OCI-LY3 (cell line): ENCODE measurements around the gene CD164.

Experiments used
- H2AFZ ChIP-seq: fragments of 200-600, 300-600 bp; shearing (Covaris generic); 2 replicates; pipeline ENCODE4 v1.6.0; 2014; ENCODE audit warnings: antibody characterized with exemption, low read depth, low read length
- H3K27ac ChIP-seq: fragments of 200-600, 300-600 bp; sonication (generic); 2 replicates; pipeline ENCODE4 v1.5.1; 2014; ENCODE audit warnings: mild to moderate bottlenecking, low read length, moderate library complexity, mixed read lengths
- H3K27me3 ChIP-seq: fragments of 200-600, 300-600 bp; sonication (generic); 2 replicates; pipeline ENCODE4 v1.6.1; 2014; ENCODE audit warnings: low read depth, low read length, mixed read lengths
- H3K36me3 ChIP-seq: fragments of 200-600, 300-600 bp; sonication (generic); replicated peaks from 2 replicates; pipeline ENCODE3; 2014; ENCODE audit warnings: low read depth, low read length, mixed read lengths
- H3K4me1 ChIP-seq: fragments of 300-600, 200-600 bp; sonication (generic); 2 replicates; pipeline ENCODE4 v1.6.1; 2014; ENCODE audit warnings: low read length, mixed read lengths
- H3K4me2 ChIP-seq: fragments of 200-600, 300-600 bp; sonication (generic); 2 replicates; pipeline ENCODE4 v1.6.1; 2014; ENCODE audit warnings: low read length, mixed read lengths
- H3K4me3 ChIP-seq: fragments of 300-600, 200-600 bp; sonication (generic); 2 replicates; pipeline ENCODE4 v1.5.1; 2014; ENCODE audit warnings: antibody characterized with exemption, mild to moderate bottlenecking, low read length, moderate library complexity
- H3K79me2 ChIP-seq: fragments of 300-600, 200-600 bp; shearing (Covaris generic); 2 replicates; pipeline ENCODE4 v1.6.1; 2014; ENCODE audit warnings: mild to moderate bottlenecking, low read length, mixed read lengths
- H3K9ac ChIP-seq: fragments of 300-600, 200-600 bp; shearing (Covaris generic); 2 replicates; pipeline ENCODE4 v1.6.0; 2014; ENCODE audit warnings: mild to moderate bottlenecking, low read length, moderate library complexity
- H3K9me3 ChIP-seq: fragments of 200-600, 300-600 bp; shearing (Covaris generic); 2 replicates; pipeline ENCODE4 v1.6.1; 2014; ENCODE audit warnings: low read length, mixed read lengths; ENCODE audit not compliant: insufficient read depth
- H4K20me1 ChIP-seq: fragments of 200-600, 300-600 bp; sonication (generic); 2 replicates; pipeline ENCODE4 v1.6.1; 2016; ENCODE audit warnings: low read length, mixed read lengths; ENCODE audit not compliant: insufficient read depth
- EZH2phosphoT487 ChIP-seq: fragments of 200-600 bp; shearing (Covaris generic); IDR thresholded peaks from 2 replicates; pipeline ENCODE4 v1.6.1; 2018; ENCODE audit warnings: antibody characterized with exemption, mixed run types, low read depth
- TF ChIP-seq, protein P1 (sequence below): fragments of 200-600, 300-600 bp; sonication (generic); IDR thresholded peaks from 2 replicates; pipeline ENCODE4 v1.5.1; 2014; ENCODE audit warnings: antibody characterized with exemption, low read length, low read depth

CD164 gene

DNA sequence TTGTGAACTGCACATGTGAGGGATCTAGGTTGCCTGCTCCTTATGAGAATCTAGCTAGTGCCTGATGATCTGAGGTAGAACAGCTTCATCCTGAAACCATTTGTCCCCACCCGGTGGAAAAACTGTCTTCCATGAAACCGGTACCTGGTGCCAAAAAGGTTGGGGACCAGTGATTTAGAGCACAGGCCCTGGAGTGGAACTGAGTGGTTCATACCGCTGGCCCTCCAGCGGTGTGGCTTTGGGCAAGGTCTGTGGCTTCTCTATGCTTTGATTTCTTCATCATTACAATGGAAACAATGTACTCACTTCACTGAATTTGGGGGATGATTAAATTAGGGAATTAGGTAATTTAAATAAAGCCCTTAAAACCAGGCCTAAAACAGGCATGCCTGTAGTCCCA lies 36.3 kb downstream of the CD164 start:
- no peaks in the 10 kb centered on the region for H3K9me3 ChIP-seq
- no peaks in the 10 kb centered on the region for H3K36me3 ChIP-seq
- no peaks in the 10 kb centered on the region for H3K79me2 ChIP-seq
- no peak overlapping the region for H3K27ac ChIP-seq
- H3K4me1 ChIP-seq, result 0 out of 2 replicates have a peak, but pooled peaks cover 3% of the 10 kb centered on the region
- H4K20me1 ChIP-seq, result no peaks in the 10 kb centered on the region
- TF ChIP-seq, protein P1, sequence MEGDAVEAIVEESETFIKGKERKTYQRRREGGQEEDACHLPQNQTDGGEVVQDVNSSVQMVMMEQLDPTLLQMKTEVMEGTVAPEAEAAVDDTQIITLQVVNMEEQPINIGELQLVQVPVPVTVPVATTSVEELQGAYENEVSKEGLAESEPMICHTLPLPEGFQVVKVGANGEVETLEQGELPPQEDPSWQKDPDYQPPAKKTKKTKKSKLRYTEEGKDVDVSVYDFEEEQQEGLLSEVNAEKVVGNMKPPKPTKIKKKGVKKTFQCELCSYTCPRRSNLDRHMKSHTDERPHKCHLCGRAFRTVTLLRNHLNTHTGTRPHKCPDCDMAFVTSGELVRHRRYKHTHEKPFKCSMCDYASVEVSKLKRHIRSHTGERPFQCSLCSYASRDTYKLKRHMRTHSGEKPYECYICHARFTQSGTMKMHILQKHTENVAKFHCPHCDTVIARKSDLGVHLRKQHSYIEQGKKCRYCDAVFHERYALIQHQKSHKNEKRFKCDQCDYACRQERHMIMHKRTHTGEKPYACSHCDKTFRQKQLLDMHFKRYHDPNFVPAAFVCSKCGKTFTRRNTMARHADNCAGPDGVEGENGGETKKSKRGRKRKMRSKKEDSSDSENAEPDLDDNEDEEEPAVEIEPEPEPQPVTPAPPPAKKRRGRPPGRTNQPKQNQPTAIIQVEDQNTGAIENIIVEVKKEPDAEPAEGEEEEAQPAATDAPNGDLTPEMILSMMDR, result no peak
- TF ChIP-seq EZH2phosphoT487, result no peak
- H3K4me3 ChIP-seq, result no peak overlapping the region
- H3K27me3 ChIP-seq, result no peaks in the 10 kb centered on the region
- no peak overlapping the region for H3K9ac ChIP-seq
- no peak overlapping the region for H2AFZ ChIP-seq
- H3K4me2 ChIP-seq, result no peak overlapping the region

DNA sequence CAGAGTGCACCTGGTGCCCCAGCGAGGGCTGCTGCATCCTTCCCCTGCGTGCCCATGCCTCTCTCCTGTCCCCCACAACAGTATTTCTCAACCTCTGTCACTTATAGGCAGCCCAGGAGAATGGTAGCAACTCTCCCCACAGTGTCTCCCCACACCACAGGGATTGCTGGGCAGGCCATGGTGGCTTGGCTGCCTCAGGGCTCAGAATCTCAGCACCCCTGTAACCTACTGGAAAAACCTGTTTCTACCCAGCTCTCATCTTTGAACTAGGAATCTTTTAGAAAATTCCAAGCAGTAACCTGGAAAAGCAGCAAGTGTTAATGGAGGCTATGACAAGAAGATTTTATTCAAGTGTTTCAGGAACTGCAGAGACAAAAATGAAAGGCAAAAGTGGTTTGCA lies 38.0 kb downstream of the CD164 start:
- H3K27me3 ChIP-seq, result no peaks in the 10 kb centered on the region
- H3K9ac ChIP-seq, result no peak overlapping the region
- H3K4me2 ChIP-seq, result no peak overlapping the region
- H3K79me2 ChIP-seq, result no peaks in the 10 kb centered on the region
- no peaks in the 10 kb centered on the region for H3K36me3 ChIP-seq
- H3K27ac ChIP-seq, result no peak overlapping the region
- no peaks in the 10 kb centered on the region for H4K20me1 ChIP-seq
- H2AFZ ChIP-seq, result no peak overlapping the region
- no peak overlapping the region for H3K4me3 ChIP-seq
- H3K4me1 ChIP-seq, result 0 out of 2 replicates have a peak, but pooled peaks cover 3% of the 10 kb centered on the region
- H3K9me3 ChIP-seq, result no peaks in the 10 kb centered on the region
- TF ChIP-seq, protein P1, result no peak
- no peak for TF ChIP-seq EZH2phosphoT487

DNA sequence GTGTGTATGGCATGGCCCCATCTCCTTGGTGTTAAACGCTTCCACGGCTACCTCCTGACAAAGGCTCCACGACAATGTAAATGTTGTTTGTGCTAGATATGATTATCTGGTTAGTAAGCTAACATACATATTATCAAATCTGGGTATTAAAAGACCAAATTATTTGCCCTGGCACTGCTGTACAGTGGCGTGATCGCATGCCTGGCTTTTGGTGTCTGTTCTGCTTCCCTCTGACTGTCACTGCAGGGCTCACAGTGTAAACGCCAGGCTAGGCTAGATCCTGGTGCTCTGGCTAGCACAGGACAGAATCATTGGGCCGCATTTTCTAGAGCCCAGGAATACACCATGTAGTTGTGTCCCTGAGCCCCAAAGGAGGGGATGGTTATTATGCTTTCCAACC lies 38.7 kb downstream of the CD164 start:
- no peaks in the 10 kb centered on the region for H3K9me3 ChIP-seq
- no peak overlapping the region for H2AFZ ChIP-seq
- H3K27me3 ChIP-seq, result no peaks in the 10 kb centered on the region
- H3K36me3 ChIP-seq, result no peaks in the 10 kb centered on the region
- H3K4me3 ChIP-seq, result no peak overlapping the region
- 0 out of 2 replicates have a peak, but pooled peaks cover 3% of the 10 kb centered on the region for H3K4me1 ChIP-seq
- no peaks in the 10 kb centered on the region for H3K79me2 ChIP-seq
- H4K20me1 ChIP-seq, result no peaks in the 10 kb centered on the region
- H3K27ac ChIP-seq, result no peak overlapping the region
- no peak overlapping the region for H3K4me2 ChIP-seq
- H3K9ac ChIP-seq, result no peak overlapping the region
- TF ChIP-seq EZH2phosphoT487, result no peak
- TF ChIP-seq, protein P1, result no peak

DNA sequence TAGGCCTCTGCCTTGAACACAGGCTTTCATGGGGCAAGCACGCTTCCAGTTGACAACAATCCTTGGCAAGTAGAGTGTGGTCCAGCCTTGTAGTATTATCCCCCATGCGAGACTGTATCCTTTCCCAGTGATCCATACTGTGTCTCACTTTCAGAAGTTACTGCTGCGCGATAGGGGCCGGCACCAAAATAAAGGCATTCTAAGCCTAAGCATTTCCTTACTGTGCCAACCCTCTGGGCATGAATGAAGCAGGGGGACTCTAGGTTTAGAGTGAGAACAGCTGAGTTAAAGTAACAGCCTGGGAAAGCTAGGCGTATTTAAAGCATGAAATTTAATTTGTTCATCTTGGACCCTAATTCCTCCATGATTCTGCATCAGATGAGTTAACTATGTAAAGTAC lies 39.4 kb downstream of the CD164 start:
- TF ChIP-seq, protein P1, result no peak
- no peak for TF ChIP-seq EZH2phosphoT487
- Histone ChIP-seq H3K4me1 (0 out of 2 replicates have a peak, but pooled peaks cover 3% of the 10 kb centered on the region), H3K79me2 (no peaks in the 10 kb centered on the region), H3K27ac (no peak overlapping the region), H2AFZ (no peak overlapping the region), H4K20me1 (no peaks in the 10 kb centered on the region), H3K4me2 (no peak overlapping the region), H3K9ac (no peak overlapping the region), H3K9me3 (no peaks in the 10 kb centered on the region), H3K4me3 (no peak overlapping the region), H3K36me3 (no peaks in the 10 kb centered on the region), H3K27me3 (no peaks in the 10 kb centered on the region)
